GM18511 (cell line): Measurements from ENCODE around the gene ALDH1A3.

Source experiments
- ATAC-seq: cut with Tn5 transposase; IDR thresholded peaks from one replicate; pipeline ENCODE4 v1.9.1; 2021; ENCODE audit warnings: mild to moderate bottlenecking, moderate library complexity; ENCODE audit not compliant: unreplicated experiment

The ALDH1A3 gene

DNA sequence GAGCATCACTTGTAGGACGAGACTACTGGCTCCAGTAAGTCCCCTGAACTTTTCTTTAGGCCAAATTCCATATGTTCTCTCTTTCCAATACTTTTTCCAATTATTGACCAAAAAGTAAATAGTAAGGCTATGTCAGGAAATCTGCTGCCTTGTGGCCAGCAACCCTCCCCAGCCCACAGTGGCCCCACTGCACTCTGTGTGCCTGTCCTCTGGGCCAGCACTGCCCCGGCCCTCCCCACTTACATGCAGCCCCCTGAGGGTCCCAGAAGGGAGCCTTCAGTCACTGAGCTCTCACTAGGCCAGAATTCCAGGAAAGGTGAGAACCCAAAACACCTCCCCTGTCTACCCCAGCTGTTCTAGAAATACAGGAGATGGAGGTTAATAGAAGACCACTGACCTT is 21.3 kb upstream of the ALDH1A3 start:
- no peak for ATAC-seq

DNA sequence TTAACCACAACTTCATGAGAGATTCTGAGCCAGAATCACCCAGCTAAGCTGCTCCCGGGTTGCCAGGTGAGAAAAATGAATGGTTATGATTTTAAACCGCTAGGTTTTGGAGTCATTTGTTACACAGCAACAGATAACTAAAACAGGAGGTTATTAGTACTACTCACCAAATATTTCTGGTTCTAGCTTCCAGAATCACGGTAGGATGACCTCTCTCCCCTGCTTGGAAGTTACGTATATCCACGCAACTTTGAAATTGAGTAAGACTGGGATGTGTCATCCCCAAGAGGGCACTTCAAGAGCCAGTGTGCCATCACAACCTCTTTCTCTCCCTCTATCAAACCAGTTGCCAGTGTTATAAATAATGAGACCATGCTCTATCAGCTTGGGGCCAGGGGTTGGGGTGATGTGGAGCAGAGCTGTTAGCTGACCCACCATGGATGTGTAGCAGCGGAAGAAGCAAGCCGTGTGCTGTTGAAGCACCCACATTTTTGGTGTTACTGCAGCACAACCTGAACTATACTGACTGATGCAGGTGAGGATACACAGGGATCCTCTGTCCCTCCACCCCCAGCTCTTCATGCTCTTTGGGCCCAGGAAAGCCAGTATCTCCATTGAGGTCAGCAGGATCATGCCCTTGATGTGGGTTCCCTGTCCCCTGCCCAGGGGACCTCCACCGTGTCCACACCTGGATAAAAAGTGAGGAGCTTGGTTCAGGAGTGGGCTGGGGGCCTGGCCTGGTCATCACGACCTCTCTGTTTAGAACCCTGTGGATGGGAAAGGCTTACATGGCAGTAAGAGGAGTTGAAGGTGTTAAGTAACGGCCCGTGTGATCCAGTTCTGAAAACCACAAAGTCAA is 19.4 kb upstream of the ALDH1A3 start:
- ATAC-seq = no peak

DNA sequence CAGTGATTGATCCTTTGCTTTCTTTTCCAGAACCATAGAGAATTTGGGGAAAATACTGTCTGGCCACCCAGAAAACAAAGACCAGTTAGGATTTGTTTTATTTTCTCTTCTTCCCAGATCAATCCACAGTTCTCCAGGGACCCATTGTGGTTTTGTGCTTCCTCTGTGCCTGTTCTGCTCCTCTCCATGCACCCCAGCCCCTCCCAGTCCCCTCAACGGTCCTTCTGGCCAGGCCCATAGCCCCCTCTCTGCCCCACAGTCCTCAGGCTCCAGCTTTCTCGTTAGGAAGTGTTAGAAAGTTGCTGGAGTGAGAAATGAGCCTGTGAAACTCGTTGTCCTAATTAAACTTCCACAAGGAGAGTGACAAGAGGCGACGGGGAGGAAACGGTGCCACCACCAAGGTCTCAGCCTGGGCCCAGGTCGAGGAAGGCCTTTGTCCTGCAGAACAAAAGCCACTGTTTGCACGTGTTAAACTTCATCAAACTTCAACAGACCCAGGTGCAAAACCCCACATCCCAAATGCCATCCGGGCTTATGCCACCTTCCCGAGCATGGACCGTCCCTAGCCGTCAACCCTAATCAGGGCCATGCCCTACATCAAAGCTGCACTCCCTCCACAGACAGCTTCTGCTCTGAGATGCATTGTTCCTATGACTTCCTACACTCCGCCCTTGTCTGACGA is 18.7 kb upstream of the ALDH1A3 start:
- no peak for ATAC-seq

DNA sequence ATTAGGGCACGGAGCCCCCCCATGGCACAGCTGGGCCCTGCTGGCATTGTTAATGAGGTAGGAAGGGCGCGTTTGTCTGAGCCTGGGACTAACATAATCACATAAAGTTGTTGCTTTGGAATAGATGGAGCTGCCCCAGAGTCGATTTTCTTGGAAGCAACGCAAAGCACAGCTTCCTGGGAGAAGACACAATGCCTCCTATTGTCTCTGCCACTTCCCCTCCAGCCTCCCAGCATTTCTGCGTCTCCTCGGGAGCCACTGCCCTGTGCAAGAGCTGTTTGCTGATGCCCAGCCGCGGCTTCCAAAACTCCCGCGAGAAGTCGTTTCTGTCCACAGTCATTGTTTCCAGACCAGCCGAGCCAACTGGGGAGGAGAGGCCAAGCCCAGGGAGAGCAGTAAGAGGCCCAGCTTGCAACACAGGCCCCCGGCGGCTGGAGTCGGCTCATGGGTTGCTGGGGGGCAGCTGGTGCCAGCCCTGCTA is 18.1 kb upstream of the ALDH1A3 start:
- ATAC-seq = no peak

DNA sequence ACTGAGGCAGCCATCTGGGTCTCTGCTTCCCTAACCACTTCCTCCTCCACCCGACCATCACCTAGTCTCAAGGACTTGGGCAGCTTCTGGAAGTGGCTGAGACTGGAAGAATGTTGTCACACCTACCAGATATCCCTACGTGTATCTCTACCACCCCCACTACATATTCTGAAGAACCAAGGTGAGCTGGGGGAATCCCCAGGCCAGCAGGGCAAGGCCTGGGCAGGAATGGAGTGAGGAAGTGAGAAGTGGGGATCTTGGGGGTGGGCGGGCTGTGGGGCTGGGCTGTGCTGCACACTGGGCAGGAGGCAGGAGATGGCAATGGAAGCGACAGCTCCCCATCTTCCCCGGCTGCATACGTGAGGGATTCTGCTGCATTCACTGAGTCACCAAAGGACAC is 17.5 kb upstream of the ALDH1A3 start:
- ATAC-seq = no peak

DNA sequence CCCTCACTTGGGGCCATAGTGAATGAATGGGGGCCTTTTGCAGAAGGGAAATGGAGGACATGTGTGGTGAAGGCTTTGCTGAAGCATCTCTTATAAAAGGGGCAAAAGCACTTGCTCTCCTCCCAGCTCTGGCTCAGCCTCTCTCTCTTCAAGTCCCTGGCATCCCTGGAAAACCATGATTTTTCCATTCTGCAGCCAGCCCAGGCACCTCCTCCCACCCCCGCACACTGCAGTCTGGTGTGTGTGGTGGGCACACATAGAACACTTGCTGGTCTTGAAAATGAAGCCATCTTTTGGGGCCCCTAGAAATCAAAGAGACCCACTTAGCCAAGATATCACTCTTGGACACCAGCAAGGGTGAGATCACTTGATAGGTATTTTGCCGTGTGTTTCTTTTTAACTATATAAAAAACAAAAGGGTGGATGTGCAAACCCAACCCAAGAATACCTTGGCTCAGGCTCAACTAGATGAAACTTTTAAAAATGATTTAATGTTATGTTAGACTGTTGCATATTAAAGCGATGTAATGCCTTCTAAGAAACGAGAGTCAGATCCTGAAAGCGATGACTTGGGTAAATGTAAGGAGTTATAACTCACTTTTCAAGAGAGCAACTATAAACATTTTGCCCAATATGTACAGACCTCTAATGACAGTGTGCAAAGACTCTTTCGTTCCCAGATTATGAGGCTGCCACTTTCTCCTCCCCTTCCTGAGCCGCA is 16.4 kb upstream of the ALDH1A3 start:
- ATAC-seq = no peak

DNA sequence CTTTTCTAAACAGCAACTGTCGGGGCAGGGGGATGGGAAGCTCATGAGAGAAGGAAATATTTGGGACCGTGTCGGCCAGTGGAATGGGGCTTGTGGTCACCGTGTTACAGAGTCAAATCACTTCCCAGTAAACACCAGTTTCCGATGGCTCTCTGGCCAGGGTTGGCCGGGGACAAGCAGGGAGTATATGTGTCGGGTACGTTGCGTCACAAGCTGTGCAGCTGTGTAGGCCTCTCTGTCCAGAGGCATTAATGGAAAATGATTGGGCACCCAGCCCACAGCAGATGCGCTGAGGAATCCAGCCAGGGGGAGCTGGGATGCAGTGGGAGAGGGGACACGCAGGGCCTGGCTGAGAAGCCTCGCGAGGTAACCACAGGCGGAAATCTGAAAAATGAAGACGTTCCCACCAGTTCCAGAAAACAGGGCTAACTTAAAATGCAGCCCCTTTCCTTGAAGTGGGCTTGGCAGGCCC is 15.8 kb upstream of the ALDH1A3 start:
- ATAC-seq = no peak

DNA sequence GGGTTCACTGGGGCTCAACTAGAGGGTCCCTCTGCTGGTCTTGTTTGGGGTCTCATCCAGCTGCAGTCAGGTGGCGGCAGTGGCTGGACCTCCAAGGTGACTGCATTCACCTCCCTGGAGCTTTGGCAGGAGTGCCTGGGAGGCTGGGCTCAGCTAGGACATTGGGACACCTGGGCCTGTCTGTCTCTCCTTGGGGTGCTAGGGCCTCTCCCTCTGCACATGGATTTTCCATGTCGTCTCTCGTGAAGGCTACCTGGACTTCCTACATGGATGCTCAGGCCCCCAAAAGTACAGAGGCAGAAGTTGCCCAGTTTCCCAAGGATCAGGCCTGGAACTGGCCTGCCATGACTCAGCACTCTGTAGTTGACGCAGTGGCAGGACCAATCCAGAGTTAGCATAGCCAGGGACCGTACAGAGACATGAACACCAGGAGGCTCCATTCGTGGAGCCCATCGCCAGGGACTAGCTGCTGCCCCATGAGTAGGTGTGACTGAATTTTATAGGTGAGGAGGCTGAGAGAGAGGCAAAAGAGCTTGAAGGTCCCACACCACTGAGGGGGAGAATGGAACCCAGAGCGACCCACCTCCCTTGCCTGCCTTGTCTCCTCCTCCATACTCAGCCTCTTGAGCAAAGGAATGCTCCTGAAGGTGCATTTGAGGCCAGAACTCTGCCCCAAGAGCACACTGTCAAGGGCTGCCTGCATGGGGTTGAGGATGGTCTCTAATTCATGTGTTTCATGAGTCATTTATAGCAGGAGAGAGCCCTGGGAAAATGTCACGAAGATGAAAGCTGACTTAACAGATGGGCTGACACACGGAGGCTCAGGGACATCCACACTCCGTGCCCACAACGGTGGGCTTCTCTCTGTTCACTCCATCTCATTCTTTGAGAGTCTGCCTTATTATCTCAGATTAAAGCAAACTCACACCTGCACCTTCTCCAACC is 13.0 kb upstream of the ALDH1A3 start:
- ATAC-seq = no peak

DNA sequence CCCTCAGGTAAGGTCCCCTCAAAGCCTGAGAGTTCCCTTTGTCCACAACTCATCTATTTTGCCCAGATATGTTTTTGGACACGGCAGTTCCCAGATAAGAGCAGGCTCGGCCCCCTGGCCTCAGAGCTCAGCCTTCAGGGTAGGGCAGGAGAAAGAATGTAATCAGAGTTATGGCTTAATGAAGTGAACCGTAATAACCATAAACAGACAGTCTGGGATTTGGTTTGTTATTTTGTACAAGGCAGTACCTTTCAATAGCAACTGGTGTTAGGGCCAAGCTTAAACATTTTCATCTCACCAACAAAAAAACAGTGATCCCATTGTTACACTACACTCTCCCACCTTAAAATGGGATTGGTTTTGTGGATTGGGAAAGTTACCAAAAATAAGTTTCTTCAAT is 12.2 kb upstream of the ALDH1A3 start:
- no peak for ATAC-seq

DNA sequence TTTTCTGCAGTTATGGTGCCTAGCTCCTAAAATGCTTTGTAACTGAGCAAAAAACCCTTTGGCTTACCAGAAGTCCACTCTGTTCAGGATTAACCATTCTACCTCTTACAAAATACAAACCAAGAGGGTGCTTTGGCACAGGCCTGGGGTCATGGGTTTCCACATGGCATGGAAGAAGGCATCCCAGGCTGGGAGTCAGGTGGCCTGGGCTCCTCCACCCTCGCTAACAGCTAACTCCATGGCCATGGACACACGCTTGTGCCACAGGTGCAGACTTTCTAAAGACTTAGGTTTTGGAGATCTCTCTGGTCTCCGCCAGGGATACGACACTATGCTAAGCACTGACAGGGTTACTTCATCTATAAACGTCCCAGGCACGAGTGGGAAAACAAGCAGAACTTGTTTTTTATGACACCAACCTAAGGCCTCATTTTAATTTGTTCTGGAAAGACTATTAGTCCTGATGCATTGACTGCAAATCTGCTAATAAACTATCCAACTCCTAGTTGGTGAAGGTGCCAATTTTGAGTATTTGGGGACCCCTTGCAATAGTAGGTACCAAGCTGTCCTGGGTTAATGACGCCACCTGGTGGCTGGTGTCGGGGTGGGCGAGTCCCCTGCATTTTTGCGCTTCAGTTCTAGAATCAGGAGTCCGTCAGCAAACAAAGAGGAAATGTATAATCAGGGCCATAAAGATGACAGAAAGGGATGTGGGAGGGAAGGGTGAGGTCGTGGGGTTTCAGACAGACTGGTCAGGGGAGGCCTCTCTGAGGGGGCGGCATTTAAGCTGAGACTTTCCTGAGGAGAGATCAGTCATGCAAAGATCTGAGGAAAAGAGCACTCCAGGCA is 10.3 kb upstream of the ALDH1A3 start:
- ATAC-seq = no peak

DNA sequence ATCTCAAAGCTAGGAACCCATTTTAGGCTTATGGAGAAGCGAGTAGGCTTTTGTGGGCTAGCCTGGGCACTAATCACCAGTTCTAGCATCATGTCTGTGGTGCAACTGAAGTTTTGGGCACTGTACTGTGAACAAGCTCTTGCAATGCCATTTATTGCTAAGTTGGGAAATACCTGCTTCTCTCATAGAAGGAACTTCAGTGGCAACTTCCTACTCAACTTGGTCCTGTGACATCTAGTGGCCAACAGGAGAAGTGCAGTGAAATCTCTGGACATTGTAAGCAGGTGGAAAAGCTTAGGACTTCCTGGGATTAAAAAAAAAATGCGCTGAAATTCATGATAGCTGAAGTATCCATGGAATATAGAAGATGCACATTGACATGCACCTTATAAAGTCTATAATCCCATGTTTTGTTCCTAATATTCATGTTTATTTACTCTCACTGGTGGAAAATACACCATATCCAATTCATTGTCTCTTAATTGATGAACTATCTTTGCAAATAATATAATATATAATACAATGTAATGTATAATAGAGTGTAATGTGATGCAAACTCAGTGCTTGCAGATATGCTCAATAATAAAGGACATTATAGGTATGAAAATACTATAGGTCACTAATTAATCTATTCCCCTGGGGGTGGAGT is 6.5 kb upstream of the ALDH1A3 start:
- ATAC-seq = peak; percentile 75

DNA sequence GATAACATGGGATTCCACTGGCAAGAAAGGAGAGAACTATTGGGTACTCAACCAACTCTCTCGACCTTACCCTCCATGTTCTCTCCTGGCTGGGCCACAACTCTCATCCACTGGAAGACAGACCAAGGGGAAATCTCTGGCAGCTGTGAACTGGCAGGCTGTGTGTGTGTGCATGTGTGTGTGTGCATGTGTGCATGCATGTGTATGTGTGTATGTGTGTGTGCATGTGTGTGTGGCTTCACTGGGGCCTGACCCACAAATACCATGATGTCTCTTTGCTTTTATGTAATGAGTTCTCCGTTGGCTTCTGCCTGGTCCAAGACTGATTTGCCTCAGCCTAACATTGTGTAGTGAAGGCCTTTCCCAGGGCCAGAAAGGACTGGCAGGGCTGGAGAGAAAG is 4.1 kb upstream of the ALDH1A3 start:
- ATAC-seq = no peak

DNA sequence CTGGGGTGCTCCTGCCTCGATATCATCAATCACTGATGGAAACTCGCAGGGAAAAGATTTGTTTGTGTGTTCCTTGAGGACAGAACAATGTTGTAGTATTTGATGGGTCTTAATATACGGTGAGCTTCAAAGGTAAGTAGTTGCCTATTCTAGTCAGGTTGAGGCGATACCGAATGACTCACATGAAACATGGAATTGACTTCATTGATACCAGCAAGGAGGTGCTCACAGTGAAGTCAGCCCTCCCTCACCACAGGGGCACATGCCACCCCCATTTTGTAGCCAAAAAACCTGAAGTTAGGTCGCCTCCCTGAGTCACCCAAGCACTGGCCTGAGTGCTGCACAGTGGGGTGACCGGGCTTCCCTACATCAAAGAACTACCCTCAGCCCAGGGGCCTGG is 3.7 kb upstream of the ALDH1A3 start:
- ATAC-seq = no peak

DNA sequence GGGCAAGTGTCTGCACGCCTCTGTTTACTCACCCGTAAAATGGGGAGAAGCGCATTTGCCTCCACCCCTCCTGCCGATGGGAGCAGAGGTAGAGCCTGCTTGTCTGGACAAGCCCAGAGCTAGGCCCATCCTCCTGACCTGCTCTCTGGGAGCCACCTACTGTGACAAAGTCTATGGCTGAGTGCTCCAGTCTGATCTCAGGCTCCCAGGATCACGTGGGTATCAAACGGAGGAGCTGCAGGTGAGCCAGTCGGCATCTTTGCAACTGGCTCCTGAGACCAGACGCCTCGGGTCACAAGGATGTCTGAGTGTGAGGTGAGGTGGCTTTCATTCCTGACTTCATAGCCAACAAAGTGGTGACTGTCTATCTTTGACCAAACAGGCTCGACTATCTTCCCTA is 2.1 kb upstream of the ALDH1A3 start:
- ATAC-seq = no peak

DNA sequence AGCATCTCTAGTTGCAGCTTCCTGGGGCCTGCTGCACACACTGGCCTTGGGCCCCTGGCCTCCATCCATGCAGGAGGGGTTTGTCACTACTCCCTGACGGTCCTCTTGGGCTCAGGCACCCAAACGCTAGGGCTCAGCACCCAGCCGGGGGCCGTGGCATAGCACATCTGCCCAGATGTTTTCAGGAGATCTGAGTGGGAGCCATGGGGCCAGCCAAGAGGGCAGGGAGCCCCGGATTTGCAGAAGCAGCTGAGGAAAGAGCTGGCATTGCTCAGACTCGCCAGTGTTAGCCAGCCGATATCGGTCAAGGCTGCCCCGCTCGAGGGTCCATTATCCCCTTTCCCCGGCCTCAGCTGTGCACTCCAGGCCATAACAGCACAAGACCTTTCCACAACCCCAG is 1.5 kb upstream of the ALDH1A3 start:
- ATAC-seq = no peak

DNA sequence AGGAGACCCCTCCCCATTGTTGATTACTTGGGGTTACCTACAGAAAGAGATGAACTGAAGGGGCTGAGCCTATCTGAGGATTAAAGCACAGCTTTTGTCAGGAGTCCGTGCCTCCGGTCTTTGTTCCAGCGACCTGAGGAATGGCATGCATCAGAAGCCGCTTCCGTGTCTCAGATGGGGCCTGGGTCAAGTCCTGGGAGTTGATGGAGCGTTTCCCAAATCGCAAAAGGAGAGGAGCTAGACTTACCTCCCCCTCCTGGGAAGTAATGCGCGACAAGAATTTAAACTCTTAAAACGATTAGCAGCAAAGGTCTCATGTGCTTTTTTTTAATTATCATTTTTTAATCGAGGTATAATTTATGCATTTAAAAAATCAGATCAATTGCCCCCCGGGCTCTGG is 983 bp upstream of the ALDH1A3 start:
- ATAC-seq = no peak

DNA sequence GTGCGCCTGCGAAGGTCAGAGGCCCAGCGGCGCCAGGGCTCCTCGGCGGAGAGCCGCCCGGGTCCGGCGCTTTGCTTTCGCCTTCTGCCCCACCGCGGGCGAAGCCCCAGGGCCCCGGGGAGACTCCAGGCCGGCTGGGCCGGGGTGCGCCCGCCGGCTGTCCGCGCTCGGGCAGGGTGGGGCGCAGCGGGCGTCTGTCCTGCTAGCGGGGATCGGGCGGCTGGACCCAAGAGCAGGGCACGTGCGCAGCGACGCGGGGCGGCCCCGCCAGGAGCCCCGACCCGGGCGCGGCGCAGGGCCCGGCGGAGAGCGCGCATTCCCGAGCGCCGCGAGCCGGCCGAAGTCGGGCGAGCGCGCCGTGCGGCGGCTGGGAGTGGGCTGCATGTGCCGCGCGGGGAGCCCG is 569 bp upstream of the ALDH1A3 start:
- ATAC-seq = peak; percentile 35

DNA sequence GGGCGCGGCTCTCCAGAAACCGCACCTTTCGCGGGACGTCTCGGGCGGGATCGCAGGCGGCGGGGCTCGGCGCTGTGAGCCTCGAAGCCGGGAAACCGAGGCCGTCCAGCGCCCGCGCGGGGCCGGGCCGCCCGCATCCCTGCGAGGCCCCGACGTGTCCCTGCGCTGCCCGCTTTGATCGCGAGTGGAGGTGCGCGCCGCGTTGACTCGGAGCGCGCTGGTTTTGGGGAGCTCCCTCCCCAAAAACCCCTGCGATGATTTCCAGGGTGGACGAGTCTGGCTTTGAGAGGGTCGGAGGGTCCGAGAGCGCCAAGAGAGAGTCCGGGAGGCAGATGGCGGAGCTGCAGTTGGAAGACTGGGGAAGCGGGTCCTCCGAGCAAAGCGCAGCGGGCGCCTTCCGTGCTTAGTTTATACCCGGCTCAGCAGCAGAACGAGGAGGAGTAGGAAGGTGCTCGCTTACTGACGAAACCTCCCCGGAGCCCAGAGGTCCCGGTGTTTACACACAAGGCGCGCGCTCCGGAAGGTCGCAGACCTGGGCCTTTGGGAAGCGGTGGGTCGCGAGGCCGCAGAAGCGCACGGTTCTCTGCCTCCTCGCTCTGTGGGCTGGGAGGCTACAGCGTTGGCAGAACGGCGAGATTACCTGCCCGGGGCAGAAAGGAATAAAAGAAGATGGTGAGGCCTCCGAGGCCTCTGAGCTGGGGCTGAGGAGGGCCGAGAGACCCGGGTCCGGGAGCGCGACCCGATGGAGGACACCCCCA is 687 bp downstream of the ALDH1A3 start:
- ATAC-seq = no peak
